Nephron progenitor cell (in vitro differentiated cells): ENCODE data around the gene CYTH1.

ENCODE experiments used
- DNase-seq: peaks from one replicate; pipeline ENCODE4 v3.0.0; 2021
- H3K27ac Mint-ChIP-seq: 2 replicates; pipeline ENCODE4 v1.8.0; 2021; ENCODE audit warnings: mild to moderate bottlenecking, moderate library complexity, mixed read lengths
- H3K27me3 Mint-ChIP-seq: 2 replicates; pipeline ENCODE4 v1.8.0; 2021; ENCODE audit warnings: mild to moderate bottlenecking, low read depth, mixed read lengths; ENCODE audit not compliant: poor library complexity
- H3K36me3 Mint-ChIP-seq: 2 replicates; pipeline ENCODE4 v1.8.0; 2021; ENCODE audit warnings: low read depth, mixed read lengths
- H3K4me1 Mint-ChIP-seq: 2 replicates; pipeline ENCODE4 v1.8.0; 2021; ENCODE audit warnings: mixed read lengths
- H3K4me3 Mint-ChIP-seq: 2 replicates; pipeline ENCODE4 v1.8.0; 2021; ENCODE audit warnings: mild to moderate bottlenecking, moderate library complexity, mixed read lengths
- H3K9me3 Mint-ChIP-seq: 2 replicates; pipeline ENCODE4 v1.8.0; 2021; ENCODE audit warnings: mild to moderate bottlenecking, moderate library complexity, mixed read lengths
- CTCF ChIP-seq: fragments of 200-600 bp; sonication (generic); IDR thresholded peaks from 2 replicates; pipeline ENCODE4 v1.5.0; 2021; ENCODE audit warnings: antibody characterized with exemption

Gene CYTH1

GRCh38 chr17:78789149-78789662 is 7.1 kb upstream of the CYTH1 start:
- H3K9me3 Mint-ChIP-seq, result no peaks in the 10 kb centered on the region
- peak overlapping the region; percentile 85 for H3K27ac Mint-ChIP-seq
- H3K4me3 Mint-ChIP-seq, result no peak overlapping the region
- H3K27me3 Mint-ChIP-seq, result no peaks in the 10 kb centered on the region
- H3K4me1 Mint-ChIP-seq, result peaks cover 25% of the 10 kb centered on the region
- DNase-seq, result no peak
- TF ChIP-seq CTCF, result no peak
- H3K36me3 Mint-ChIP-seq, result peaks cover 21% of the 10 kb centered on the region

GRCh38 chr17:78788451-78788850 is 6.4 kb upstream of the CYTH1 start:
- Mint-ChIP-seq H3K27me3 (no peaks in the 10 kb centered on the region), H3K4me3 (no peak overlapping the region), H3K9me3 (no peaks in the 10 kb centered on the region), H3K36me3 (peaks cover 15% of the 10 kb centered on the region), H3K4me1 (peaks cover 32% of the 10 kb centered on the region), H3K27ac (no peak overlapping the region)
- DNase-seq, result no peak
- TF ChIP-seq CTCF, result no peak

- no peak for TF ChIP-seq CTCF
- Mint-ChIP-seq H3K4me1 (peaks cover 36% of the 10 kb centered on the region), H3K9me3 (no peaks in the 10 kb centered on the region), H3K4me3 (no peak overlapping the region), H3K36me3 (peaks cover 10% of the 10 kb centered on the region), H3K27ac (no peak overlapping the region), H3K27me3 (no peaks in the 10 kb centered on the region)
- DNase-seq, result no peak
Observed at GRCh38 chr17:78787444-78787843, 5.4 kb upstream of the CYTH1 start.

GRCh38 chr17:78785663-78786057 is 3.6 kb upstream of the CYTH1 start:
- Mint-ChIP-seq H3K27ac (no peak overlapping the region), H3K4me3 (no peak overlapping the region), H3K4me1 (peaks cover 28% of the 10 kb centered on the region), H3K9me3 (no peaks in the 10 kb centered on the region), H3K36me3 (peaks cover 6% of the 10 kb centered on the region), H3K27me3 (no peaks in the 10 kb centered on the region)
- no peak for TF ChIP-seq CTCF
- no peak for DNase-seq

- Mint-ChIP-seq H3K4me3 (no peak overlapping the region), H3K4me1 (peaks cover 31% of the 10 kb centered on the region), H3K27me3 (no peaks in the 10 kb centered on the region), H3K27ac (no peak overlapping the region), H3K9me3 (no peaks in the 10 kb centered on the region), H3K36me3 (peaks cover 6% of the 10 kb centered on the region)
- no peak for DNase-seq
- no peak for TF ChIP-seq CTCF
Observed at GRCh38 chr17:78785011-78785662, 3.1 kb upstream of the CYTH1 start.

GRCh38 chr17:78784352-78784751 is 2.3 kb upstream of the CYTH1 start:
- no peak for TF ChIP-seq CTCF
- no peak for DNase-seq
- no peaks in the 10 kb centered on the region for H3K27me3 Mint-ChIP-seq
- H3K36me3 Mint-ChIP-seq, result peaks cover 6% of the 10 kb centered on the region
- H3K9me3 Mint-ChIP-seq, result no peaks in the 10 kb centered on the region
- peaks cover 31% of the 10 kb centered on the region for H3K4me1 Mint-ChIP-seq
- peak overlapping the region; percentile 56 for H3K27ac Mint-ChIP-seq
- no peak overlapping the region for H3K4me3 Mint-ChIP-seq
